Endothelial cell of umbilical vein (primary cell): ENCODE measurements around the gene IQCH. TPM values are rescaled to one million over a fixed set of nuclear protein-coding genes. Genes with fewer than 3 reads are reported as not detected.

Experiments used
- BruUV-seq: library from RNA; stranded (reverse); fragments of 400-500 nt; replicated peaks from 2 replicates; lab custom pipeline; 2021; lab: Mats Ljungman, UMichigan
- CTCF ChIA-PET: fragments of 300-600, 350-600 bp; sonication (Branson Sonifier 250); formaldehyde crosslinking; loops from one replicate; lab custom pipeline; 2021; ENCODE audit warnings: antibody characterized with exemption, inconsistent platforms; lab: Charles Lee
- POLR2A ChIA-PET: fragments of 300-600, 350-600 bp; sonication (Branson Sonifier 250); formaldehyde crosslinking; loops from one replicate; lab custom pipeline; 2021; ENCODE audit warnings: antibody characterized with exemption, inconsistent platforms; lab: Charles Lee
- DNase-seq: peaks from one replicate; pipeline ENCODE4 v3.0.0-alpha.2; 2011; ENCODE audit warnings: low read depth, low spot score
- FAIRE-seq: peaks from 2 replicates; lab custom pipeline; 2011; peaks lifted over from hg19 to GRCh38; lab: Jason Lieb, UNC
- H2AFZ ChIP-seq: 2 replicates; pipeline ENCODE4 v1.6.0; 2012; ENCODE audit warnings: low read depth, low read length, control low read depth, inconsistent platforms
- H3K27ac ChIP-seq: 2 replicates; pipeline ENCODE4 v1.5.1; 2011; ENCODE audit warnings: low read depth, mild to moderate bottlenecking, control low read depth, low read length, moderate library complexity; ENCODE audit not compliant: insufficient read depth
- H3K27me3 ChIP-seq, 2 experiments: 2 replicates each; pipeline versions ENCODE4 v1.6.0 to v1.6.1; 2011; ENCODE audit warnings: low read length in 2 of 2, mixed read lengths in 1 of 2; ENCODE audit not compliant: control insufficient read depth in 2 of 2, insufficient read depth in 2 of 2
- H3K36me3 ChIP-seq, 2 experiments: 2 replicates in 1 of 2; 3 replicates in 1 of 2; pipeline ENCODE4 v1.5.1; 2011; ENCODE audit warnings: low read length in 2 of 2, mild to moderate bottlenecking in 1 of 2, moderate library complexity in 1 of 2; ENCODE audit not compliant: control insufficient read depth in 2 of 2, insufficient read depth in 2 of 2; ENCODE audit errors: extremely low read depth in 1 of 2
- H3K4me1 ChIP-seq: 3 replicates; pipeline ENCODE4 v1.5.1; 2011; ENCODE audit warnings: mild to moderate bottlenecking, low read length; ENCODE audit not compliant: control insufficient read depth, insufficient read depth; ENCODE audit errors: extremely low read depth
- H3K4me2 ChIP-seq: 2 replicates; pipeline ENCODE4 v1.6.1; 2011; ENCODE audit warnings: low read length, control low read depth, mixed read lengths; ENCODE audit not compliant: insufficient read depth
- H3K4me3 ChIP-seq, 3 experiments: fragments of 200-600 bp in 1 of 3; sonication (generic), shearing (Covaris generic) in 1 of 3; replicated peaks in 1 of 3; 2 replicates each; pipeline ENCODE4 v1.5.1; 2011 to 2016; ENCODE audit warnings: control low read depth in 3 of 3, low read length in 3 of 3, mild to moderate bottlenecking in 2 of 3, inconsistent platforms in 1 of 3, low read depth in 1 of 3, moderate library complexity in 1 of 3; ENCODE audit not compliant: insufficient read depth in 1 of 3
- H3K79me2 ChIP-seq: 2 replicates; pipeline ENCODE4 v1.6.0; 2012; ENCODE audit warnings: low read length, inconsistent platforms; ENCODE audit not compliant: control insufficient read depth, insufficient read depth
- H3K9ac ChIP-seq: replicated peaks from 2 replicates; pipeline ENCODE3; 2011; ENCODE audit warnings: low read length, control low read depth; ENCODE audit not compliant: insufficient read depth; ENCODE audit errors: extremely low read depth
- H3K9me1 ChIP-seq: replicated peaks from 3 replicates; pipeline ENCODE4 v1.6.0; 2011; ENCODE audit warnings: mild to moderate bottlenecking, low read length; ENCODE audit not compliant: control insufficient read depth, insufficient read depth; ENCODE audit errors: extremely low read depth
- H3K9me3 ChIP-seq: replicated peaks from 2 replicates; pipeline ENCODE4 v1.5.1; 2012; ENCODE audit warnings: low read length, inconsistent platforms; ENCODE audit not compliant: control insufficient read depth, insufficient read depth
- H4K20me1 ChIP-seq: replicated peaks from 2 replicates; pipeline ENCODE3; 2011; ENCODE audit warnings: mild to moderate bottlenecking, low read length; ENCODE audit not compliant: control insufficient read depth, insufficient read depth; ENCODE audit errors: extremely low read depth
- EZH2 ChIP-seq: IDR thresholded peaks from 2 replicates; pipeline ENCODE4 v1.6.1; 2012; ENCODE audit warnings: borderline replicate concordance, low read depth, mild to moderate bottlenecking, moderate library complexity, low read length, inconsistent platforms; ENCODE audit not compliant: severe bottlenecking
- FOS ChIP-seq: IDR thresholded peaks from 2 replicates; pipeline ENCODE4 v1.6.1; 2011; ENCODE audit warnings: mild to moderate bottlenecking, low read length, moderate library complexity, borderline replicate concordance; ENCODE audit not compliant: insufficient read depth
- GATA2 ChIP-seq: IDR thresholded peaks from 2 replicates; pipeline ENCODE4 v1.7.0; 2011; ENCODE audit warnings: low read depth, mild to moderate bottlenecking, moderate library complexity, mixed read lengths, low read length; ENCODE audit not compliant: insufficient read length, insufficient read depth
- JUN ChIP-seq: IDR thresholded peaks from 2 replicates; pipeline ENCODE4 v1.6.1; 2011; ENCODE audit warnings: borderline replicate concordance, low read depth; ENCODE audit not compliant: insufficient read length, insufficient read depth
- MYC ChIP-seq: IDR thresholded peaks from one replicate; pipeline ENCODE4 v1.6.1; 2011; ENCODE audit warnings: mild to moderate bottlenecking, low read depth, low read length
- POLR2A ChIP-seq: IDR thresholded peaks from 2 replicates; pipeline ENCODE4 v1.6.1; 2012; ENCODE audit warnings: low read depth, mild to moderate bottlenecking, control low read depth, low read length
- POLR2AphosphoS5 ChIP-seq: IDR thresholded peaks from 2 replicates; pipeline ENCODE4 v1.6.1; 2012; ENCODE audit warnings: low read depth, mild to moderate bottlenecking, control low read depth, low read length, moderate library complexity; ENCODE audit not compliant: insufficient read depth
- dilution Hi-C: fragments of 300-500 bp; cut with MboI; formaldehyde crosslinking; loops from one replicate; pipeline ENCODE4 v1.15.0; 2019; ENCODE audit warnings: low sequenced_read_pairs; ENCODE audit not compliant: extremely low pct_ligation_motif_present
- intact Hi-C: fragments of 100-400 bp; cut with micrococcal nuclease; formaldehyde crosslinking; loops from one replicate; pipeline ENCODE4 v1.10.0; 2022
- polyA plus RNA-seq, 4 experiments: library from polyadenylated mRNA; depleted of rRNA in 3 of 4; stranded (reverse) in 3 of 4; unstranded in 1 of 4; fragments of >200 nt; gene quantifications; 2 replicates each; pipeline versions ENCODE4 v1.2.1 to v1.2.3, GENCODE V29; 2011 to 2012; ENCODE audit warnings: missing spikeins in 1 of 4
- total RNA-seq: library from RNA; stranded (reverse); gene quantifications from 2 replicates; pipeline ENCODE4 v1.2.3, GENCODE V29; 2021
- TF ChIP-seq, protein P1 (sequence below), 2 donors: IDR thresholded peaks; 1 replicate in 1 of 2; 2 replicates in 1 of 2; pipeline ENCODE4 v1.5.1; 2011; ENCODE audit warnings: low read length in 2 of 2, mild to moderate bottlenecking in 2 of 2, moderate library complexity in 2 of 2, control low read depth in 1 of 2, inconsistent platforms in 1 of 2, low read depth in 1 of 2; ENCODE audit not compliant: insufficient read depth in 1 of 2; ENCODE audit errors: extremely low read depth in 1 of 2
- TF ChIP-seq, protein P2 (sequence below): IDR thresholded peaks from 2 replicates; pipeline ENCODE4 v1.6.1; 2011; ENCODE audit not compliant: insufficient read depth, insufficient read length

The IQCH gene
- total and polyA plus RNA-seq, 2 donors (not counting 3 experiments of a cell fraction or from before 2014, with no cell fraction given) = 0.29 to 0.51 TPM

DNA sequence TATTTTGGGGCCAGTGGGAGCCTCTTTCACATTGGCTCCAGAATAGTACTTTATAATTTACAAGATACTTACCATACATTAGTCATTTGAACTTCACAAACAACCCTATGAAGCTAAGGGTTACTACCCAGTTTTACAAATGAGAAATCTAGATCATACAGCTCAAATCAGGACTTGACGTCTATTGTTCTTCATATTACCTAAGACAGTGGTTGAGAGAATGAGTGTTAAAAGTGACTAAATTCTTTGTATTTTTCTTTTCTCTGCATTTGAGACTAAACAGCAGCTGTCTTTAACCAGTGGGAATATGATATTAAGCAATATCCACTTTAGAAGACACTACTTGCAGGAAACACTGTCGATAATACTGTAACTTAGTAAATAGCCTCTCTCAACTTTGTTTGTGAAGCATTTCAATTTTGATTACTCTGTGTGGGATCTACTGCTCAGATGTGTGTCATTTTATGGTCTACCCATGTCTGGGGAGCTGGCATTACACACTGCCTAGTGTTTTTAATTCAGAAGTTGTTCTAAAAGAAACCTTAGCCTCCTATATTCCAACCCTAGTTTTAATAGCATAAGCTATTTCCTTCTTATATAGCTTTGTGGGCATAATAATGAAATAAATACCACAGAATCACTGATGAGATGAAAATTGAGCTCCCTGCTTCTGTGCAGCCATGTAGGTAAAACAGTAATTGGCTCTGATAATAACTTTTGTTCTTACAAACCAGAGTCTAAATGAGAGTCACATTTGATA, 45.9 kb downstream of the IQCH start:
- Histone ChIP-seq H3K9ac (no peak overlapping the region), H3K36me3 (no peaks in the 10 kb centered on the region), H3K9me1 (no peaks in the 10 kb centered on the region), H4K20me1 (no peaks in the 10 kb centered on the region), H3K4me3 (no peak overlapping the region), H3K4me2 (no peak overlapping the region), H3K9me3 (no peaks in the 10 kb centered on the region), H3K27me3 (no peaks in the 10 kb centered on the region), H3K27ac (no peak overlapping the region), H3K4me1 (no peaks in the 10 kb centered on the region), H2AFZ (no peak overlapping the region), H3K79me2 (no peaks in the 10 kb centered on the region)
- FAIRE-seq (no peak), DNase-seq (no peak)
- intact Hi-C loops (loop anchor here (5.0 kb wide), 1 partner anchor 233 kb away; the partner anchor contains the start of gene SMAD3), dilution Hi-C loops (no loop called here)
- CTCF ChIA-PET = interaction anchor here (0.7 to 2.8 kb wide), 3 partner anchors 46 to 354 kb away, joined by 3 to 13 read pairs (median 3); partner anchors contain the start of genes AAGAB and IQCH
- no TSS peak for BruUV-seq
- no peak for TF ChIP-seq POLR2A
- no peak for TF ChIP-seq GATA2
- no peak for TF ChIP-seq JUN
- TF ChIP-seq MYC = no peak
- TF ChIP-seq EZH2 = no peak
- TF ChIP-seq, protein P1, sequence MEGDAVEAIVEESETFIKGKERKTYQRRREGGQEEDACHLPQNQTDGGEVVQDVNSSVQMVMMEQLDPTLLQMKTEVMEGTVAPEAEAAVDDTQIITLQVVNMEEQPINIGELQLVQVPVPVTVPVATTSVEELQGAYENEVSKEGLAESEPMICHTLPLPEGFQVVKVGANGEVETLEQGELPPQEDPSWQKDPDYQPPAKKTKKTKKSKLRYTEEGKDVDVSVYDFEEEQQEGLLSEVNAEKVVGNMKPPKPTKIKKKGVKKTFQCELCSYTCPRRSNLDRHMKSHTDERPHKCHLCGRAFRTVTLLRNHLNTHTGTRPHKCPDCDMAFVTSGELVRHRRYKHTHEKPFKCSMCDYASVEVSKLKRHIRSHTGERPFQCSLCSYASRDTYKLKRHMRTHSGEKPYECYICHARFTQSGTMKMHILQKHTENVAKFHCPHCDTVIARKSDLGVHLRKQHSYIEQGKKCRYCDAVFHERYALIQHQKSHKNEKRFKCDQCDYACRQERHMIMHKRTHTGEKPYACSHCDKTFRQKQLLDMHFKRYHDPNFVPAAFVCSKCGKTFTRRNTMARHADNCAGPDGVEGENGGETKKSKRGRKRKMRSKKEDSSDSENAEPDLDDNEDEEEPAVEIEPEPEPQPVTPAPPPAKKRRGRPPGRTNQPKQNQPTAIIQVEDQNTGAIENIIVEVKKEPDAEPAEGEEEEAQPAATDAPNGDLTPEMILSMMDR (IDR thresholded peaks at IDR 0.05; ENCODE audit: extremely low read depth in 1 of 2, insufficient read depth in 1 of 2, low read depth in 1 of 2, low read length in 2 of 2) = no peak
- TF ChIP-seq, protein P2, sequence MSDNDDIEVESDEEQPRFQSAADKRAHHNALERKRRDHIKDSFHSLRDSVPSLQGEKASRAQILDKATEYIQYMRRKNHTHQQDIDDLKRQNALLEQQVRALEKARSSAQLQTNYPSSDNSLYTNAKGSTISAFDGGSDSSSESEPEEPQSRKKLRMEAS = no peak
- TF ChIP-seq FOS = no peak
- no peak for TF ChIP-seq POLR2AphosphoS5
- POLR2A ChIA-PET = no interaction called here
